H9 (cell line): ENCODE results near the gene P4HA3. TPM values are rescaled to one million over a fixed set of nuclear protein-coding genes. Genes with fewer than 3 reads are reported as not detected.

Source experiments
- DNase-seq: peaks from one replicate; pipeline ENCODE4 v3.0.0-alpha.2; 2017
- H2AFZ ChIP-seq: one replicate; pipeline ENCODE4 v1.6.1; 2013; ENCODE audit warnings: mild to moderate bottlenecking, low read length, control low read depth, moderate library complexity
- H2AK5ac ChIP-seq: 2 replicates; pipeline ENCODE4 v1.6.1; 2013; ENCODE audit warnings: low read length, control low read depth, mixed read lengths; ENCODE audit not compliant: insufficient read length
- H2BK120ac ChIP-seq: one replicate; pipeline ENCODE4 v1.6.1; 2013; ENCODE audit warnings: low read depth, mild to moderate bottlenecking, low read length, control low read depth, inconsistent platforms; ENCODE audit not compliant: poor library complexity, severe bottlenecking
- H2BK12ac ChIP-seq: 2 replicates; pipeline ENCODE4 v1.6.1; 2013; ENCODE audit warnings: low read length, control low read depth, mixed read lengths, low read depth; ENCODE audit not compliant: insufficient read length
- H2BK15ac ChIP-seq: 2 replicates; pipeline ENCODE4 v1.6.1; 2013; ENCODE audit warnings: low read depth, low read length, control low read depth
- H2BK20ac ChIP-seq: one replicate; pipeline ENCODE4 v1.6.1; 2013; ENCODE audit warnings: low read depth, mild to moderate bottlenecking, low read length, control low read depth, inconsistent platforms; ENCODE audit not compliant: poor library complexity, severe bottlenecking
- H2BK5ac ChIP-seq: 2 replicates; pipeline ENCODE4 v1.6.1; 2013; ENCODE audit warnings: low read length, control low read depth, mixed read lengths; ENCODE audit not compliant: insufficient read length
- H3K14ac ChIP-seq: 2 replicates; pipeline ENCODE4 v1.6.1; 2013; ENCODE audit warnings: low read length, control low read depth; ENCODE audit not compliant: insufficient read depth
- H3K18ac ChIP-seq: 2 replicates; pipeline ENCODE4 v1.6.1; 2013; ENCODE audit warnings: low read depth, mild to moderate bottlenecking, mixed read lengths, low read length, control low read depth; ENCODE audit not compliant: insufficient read length
- H3K23ac ChIP-seq: 2 replicates; pipeline ENCODE4 v1.6.1; 2013; ENCODE audit warnings: low read length, control low read depth, mixed read lengths, low read depth; ENCODE audit not compliant: insufficient read length
- H3K23me2 ChIP-seq: 2 replicates; pipeline ENCODE4 v1.6.1; 2013; ENCODE audit warnings: low read depth, mild to moderate bottlenecking, mixed read lengths, low read length, control low read depth; ENCODE audit not compliant: insufficient read length, poor library complexity, severe bottlenecking
- H3K27ac ChIP-seq: 2 replicates; pipeline ENCODE4 v1.5.1; 2013; ENCODE audit warnings: low read length, control low read depth, mixed read lengths, low read depth; ENCODE audit not compliant: insufficient read length
- H3K27me3 ChIP-seq: 2 replicates; pipeline ENCODE4 v1.6.1; 2013; ENCODE audit warnings: low read length, control low read depth, inconsistent platforms; ENCODE audit not compliant: insufficient read depth
- H3K4ac ChIP-seq: 2 replicates; pipeline ENCODE4 v1.6.1; 2013; ENCODE audit warnings: low read depth, mild to moderate bottlenecking, control low read depth, inconsistent platforms, low read length, moderate library complexity
- H3K4me1 ChIP-seq: 2 replicates; pipeline ENCODE4 v1.6.1; 2013; ENCODE audit warnings: low read length, control low read depth, inconsistent platforms; ENCODE audit not compliant: insufficient read depth
- H3K4me2 ChIP-seq: 2 replicates; pipeline ENCODE4 v1.6.1; 2013; ENCODE audit warnings: low read length, control low read depth, mixed read lengths; ENCODE audit not compliant: insufficient read length, insufficient read depth
- H3K56ac ChIP-seq: 2 replicates; pipeline ENCODE4 v1.6.1; 2013; ENCODE audit warnings: low read depth, mild to moderate bottlenecking, mixed read lengths, low read length, control low read depth; ENCODE audit not compliant: insufficient read length
- H3K79me1 ChIP-seq: 2 replicates; pipeline ENCODE4 v1.6.1; 2013; ENCODE audit warnings: low read depth, mild to moderate bottlenecking, moderate library complexity, low read length, control low read depth, inconsistent platforms; ENCODE audit not compliant: insufficient read depth, poor library complexity, severe bottlenecking
- H3K79me2 ChIP-seq: 2 replicates; pipeline ENCODE4 v1.6.1; 2013; ENCODE audit warnings: low read length, control low read depth, inconsistent platforms; ENCODE audit not compliant: insufficient read depth
- H3K9ac ChIP-seq: 2 replicates; pipeline ENCODE4 v1.6.1; 2013; ENCODE audit warnings: low read length, control low read depth, mixed read lengths; ENCODE audit not compliant: insufficient read length; ENCODE audit errors: extremely low read depth
- H3K9me3 ChIP-seq: one replicate; pipeline ENCODE4 v1.6.1; 2013; ENCODE audit warnings: low read depth, low read length, inconsistent platforms; ENCODE audit not compliant: control insufficient read depth
- H3T11ph ChIP-seq: one replicate; pipeline ENCODE4 v1.6.1; 2013; ENCODE audit warnings: mild to moderate bottlenecking, low read length, control low read depth, inconsistent platforms
- H4K20me1 ChIP-seq: one replicate; pipeline ENCODE4 v1.6.1; 2013; ENCODE audit not compliant: control insufficient read depth, insufficient read length, insufficient read depth
- H4K5ac ChIP-seq: 2 replicates; pipeline ENCODE4 v1.6.1; 2013; ENCODE audit warnings: low read depth, mild to moderate bottlenecking, mixed read lengths, low read length, control low read depth; ENCODE audit not compliant: insufficient read length
- H4K8ac ChIP-seq: replicated peaks from 2 replicates; pipeline ENCODE4 v1.6.1; 2013; ENCODE audit warnings: low read length, control low read depth, mixed read lengths, low read depth; ENCODE audit not compliant: insufficient read length
- H4K91ac ChIP-seq: 2 replicates; pipeline ENCODE4 v1.6.1; 2013; ENCODE audit warnings: low read depth, mild to moderate bottlenecking, moderate library complexity, mixed read lengths, low read length, control low read depth; ENCODE audit not compliant: insufficient read length
- H3K27ac Mint-ChIP-seq, 3 experiments: 2 replicates in 2 of 3; 3 replicates in 1 of 3; pipeline ENCODE4 v1.8.0; 2020 to 2021; ENCODE audit warnings: mixed read lengths in 3 of 3, mild to moderate bottlenecking in 1 of 3, moderate library complexity in 1 of 3
- H3K27me3 Mint-ChIP-seq: 2 replicates; pipeline ENCODE4 v1.8.0; 2021; ENCODE audit warnings: low read depth, mild to moderate bottlenecking, moderate library complexity, mixed read lengths
- H3K36me3 Mint-ChIP-seq, 3 experiments: 2 replicates in 2 of 3; 3 replicates in 1 of 3; pipeline ENCODE4 v1.8.0; 2020 to 2021; ENCODE audit warnings: low read depth in 3 of 3, mixed read lengths in 3 of 3; ENCODE audit not compliant: insufficient read depth in 1 of 3
- H3K4me1 Mint-ChIP-seq, 2 experiments: 2 replicates each; pipeline ENCODE4 v1.8.0; 2020; ENCODE audit warnings: mixed read lengths in 2 of 2
- H3K4me3 Mint-ChIP-seq, 2 experiments: 2 replicates in 1 of 2; 3 replicates in 1 of 2; pipeline ENCODE4 v1.8.0; 2020 to 2021; ENCODE audit warnings: mild to moderate bottlenecking in 2 of 2, mixed read lengths in 2 of 2, moderate library complexity in 1 of 2
- H3K9me3 Mint-ChIP-seq, 2 experiments: 2 replicates in 1 of 2; 3 replicates in 1 of 2; pipeline ENCODE4 v1.8.0; 2020; ENCODE audit warnings: mild to moderate bottlenecking in 2 of 2, mixed read lengths in 2 of 2, moderate library complexity in 1 of 2
- total RNA-seq: library from RNA; stranded (reverse); gene quantifications from 2 replicates; pipeline ENCODE4 v1.2.1, GENCODE V29; 2021
- TF ChIP-seq, protein P1 (sequence below): fragments of 200-600 bp; sonication (generic); conservative IDR thresholded peaks from 3 replicates; pipeline ENCODE4 v1.8.0; 2021; ENCODE audit warnings: antibody characterized with exemption, mild to moderate bottlenecking

Gene P4HA3
- total RNA-seq, 1 experiment from 2014 or later: not detected

DNA sequence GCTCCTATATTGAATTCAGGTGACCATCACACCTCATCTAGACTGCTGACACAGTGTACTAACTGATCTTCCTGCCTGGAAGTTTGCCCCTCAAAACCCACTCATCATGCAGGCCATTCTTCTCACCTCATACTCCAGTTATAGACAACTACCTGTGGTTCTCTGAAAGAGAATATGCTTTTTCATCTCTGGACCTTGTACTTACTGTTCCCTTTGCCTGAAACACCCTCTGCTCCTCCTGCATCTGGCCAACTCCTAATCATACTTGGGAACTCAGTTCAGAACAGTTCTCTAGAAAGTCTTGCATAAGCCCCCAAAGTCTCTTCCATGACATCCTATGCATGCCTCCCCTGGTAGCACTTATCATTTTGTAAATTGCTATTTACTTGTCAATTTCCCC, 28.2 kb upstream of the P4HA3 start:
- no peak for DNase-seq
- Histone ChIP-seq H3K79me2 (no peaks in the 10 kb centered on the region), H4K8ac (no peak overlapping the region), H2BK120ac (no peak overlapping the region), H3K23me2 (no peaks in the 10 kb centered on the region), H2BK5ac (no peak overlapping the region), H4K5ac (no peak overlapping the region), H4K91ac (no peak overlapping the region), H3K23ac (no peak overlapping the region), H3K27ac (no peak overlapping the region), H3K4me1 (no peaks in the 10 kb centered on the region), H3K56ac (no peak overlapping the region), H3T11ph (no peak overlapping the region), H3K14ac (no peak overlapping the region), H2BK20ac (no peak overlapping the region), H3K4me2 (no peak overlapping the region), H2BK15ac (no peak overlapping the region), H2BK12ac (no peak overlapping the region), H4K20me1 (no peaks in the 10 kb centered on the region), H3K9me3 (no peaks in the 10 kb centered on the region), H3K4ac (no peak overlapping the region), H2AFZ (no peak overlapping the region), H2AK5ac (no peak overlapping the region), H3K79me1 (no peaks in the 10 kb centered on the region), H3K18ac (no peak overlapping the region), H3K27me3 (no peaks in the 10 kb centered on the region), H3K9ac (no peak overlapping the region)
- Mint-ChIP-seq H3K27me3 (no peaks in the 10 kb centered on the region), H3K27ac (no peak overlapping the region; a peak in 1 of 7 replicates), H3K9me3 (no peaks in the 10 kb centered on the region), H3K4me1 (no peaks in the 10 kb centered on the region), H3K36me3 (peaks cover 7 to 27% (median 19%) of the 10 kb centered on the region in 3 experiments; a peak in 4 of 7 replicates), H3K4me3 (no peak overlapping the region)
- TF ChIP-seq, protein P1, sequence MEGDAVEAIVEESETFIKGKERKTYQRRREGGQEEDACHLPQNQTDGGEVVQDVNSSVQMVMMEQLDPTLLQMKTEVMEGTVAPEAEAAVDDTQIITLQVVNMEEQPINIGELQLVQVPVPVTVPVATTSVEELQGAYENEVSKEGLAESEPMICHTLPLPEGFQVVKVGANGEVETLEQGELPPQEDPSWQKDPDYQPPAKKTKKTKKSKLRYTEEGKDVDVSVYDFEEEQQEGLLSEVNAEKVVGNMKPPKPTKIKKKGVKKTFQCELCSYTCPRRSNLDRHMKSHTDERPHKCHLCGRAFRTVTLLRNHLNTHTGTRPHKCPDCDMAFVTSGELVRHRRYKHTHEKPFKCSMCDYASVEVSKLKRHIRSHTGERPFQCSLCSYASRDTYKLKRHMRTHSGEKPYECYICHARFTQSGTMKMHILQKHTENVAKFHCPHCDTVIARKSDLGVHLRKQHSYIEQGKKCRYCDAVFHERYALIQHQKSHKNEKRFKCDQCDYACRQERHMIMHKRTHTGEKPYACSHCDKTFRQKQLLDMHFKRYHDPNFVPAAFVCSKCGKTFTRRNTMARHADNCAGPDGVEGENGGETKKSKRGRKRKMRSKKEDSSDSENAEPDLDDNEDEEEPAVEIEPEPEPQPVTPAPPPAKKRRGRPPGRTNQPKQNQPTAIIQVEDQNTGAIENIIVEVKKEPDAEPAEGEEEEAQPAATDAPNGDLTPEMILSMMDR: no peak
